ENCODE results near the gene ASPRV1. TPM values are rescaled to one million over a fixed set of nuclear protein-coding genes. Genes with fewer than 3 reads are reported as not detected.
"Not testable (repeated sequence)": the region's sequence is repeated elsewhere in the genome, so short reads cannot be mapped to it uniquely, and the experiment has no call there.

Gene ASPRV1
- total RNA-seq, 1 donor from 2014 or later: 0.13 TPM

DNA sequence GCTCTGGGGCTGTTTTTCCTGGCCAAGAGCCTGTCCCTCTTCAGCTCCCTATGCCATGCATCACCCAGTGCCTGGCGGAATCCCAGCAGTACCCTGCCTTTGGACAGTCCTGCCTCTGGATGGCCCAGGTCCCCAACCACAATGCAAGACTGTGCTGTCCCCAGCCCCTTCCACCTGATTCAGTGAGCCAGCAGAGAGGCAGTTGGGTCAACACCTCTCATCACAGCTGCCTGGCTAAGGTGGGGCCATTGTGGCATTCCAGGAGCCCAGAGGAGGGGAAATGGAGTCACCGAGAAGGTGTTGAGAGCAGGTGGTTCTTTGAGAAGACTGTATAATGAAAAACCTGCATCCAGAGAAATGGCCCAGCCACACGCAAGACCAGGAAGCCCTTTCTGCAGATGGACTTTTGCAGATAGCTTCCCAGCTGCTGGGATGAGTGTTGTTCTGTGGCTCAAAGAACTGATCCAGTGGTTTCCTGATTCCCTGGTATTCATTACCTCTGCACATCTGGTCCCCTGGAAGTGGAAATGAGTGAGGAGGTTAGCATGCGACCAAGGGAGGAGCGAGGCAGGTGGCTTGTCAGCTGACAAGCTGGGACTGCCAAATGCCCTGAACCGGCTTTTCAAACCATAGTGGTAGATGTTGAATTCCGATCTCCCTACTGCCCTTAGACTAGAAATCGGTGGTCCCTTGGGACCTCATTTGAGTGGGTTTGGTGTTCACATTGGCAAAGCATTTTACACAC lies 1.7 kb upstream of the ASPRV1 start:
- DNase-seq (ENCODE audit: low read depth, low spot score): no peak

DNA sequence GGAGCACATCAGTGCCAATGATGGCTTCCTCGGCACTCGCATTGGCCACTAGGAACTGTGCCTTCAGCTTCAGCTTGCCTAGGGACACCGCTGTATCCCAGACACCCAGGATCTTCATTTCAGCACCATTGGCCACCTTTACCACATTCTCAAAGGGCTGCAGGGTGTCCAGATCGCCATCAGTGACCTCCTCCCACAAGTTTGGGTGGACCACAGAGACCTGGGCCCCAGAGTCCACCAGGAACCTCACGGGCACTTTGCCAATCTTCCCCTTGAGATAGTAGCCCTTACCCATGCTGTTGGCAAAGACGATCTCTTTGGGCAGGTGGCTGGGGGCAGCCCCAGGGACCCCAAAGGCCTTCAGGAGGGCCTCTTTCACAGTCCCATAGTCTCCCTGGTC lies 610 bp downstream of the ASPRV1 start:
- DNase-seq (ENCODE audit: low read depth, low spot score): no peak

DNA sequence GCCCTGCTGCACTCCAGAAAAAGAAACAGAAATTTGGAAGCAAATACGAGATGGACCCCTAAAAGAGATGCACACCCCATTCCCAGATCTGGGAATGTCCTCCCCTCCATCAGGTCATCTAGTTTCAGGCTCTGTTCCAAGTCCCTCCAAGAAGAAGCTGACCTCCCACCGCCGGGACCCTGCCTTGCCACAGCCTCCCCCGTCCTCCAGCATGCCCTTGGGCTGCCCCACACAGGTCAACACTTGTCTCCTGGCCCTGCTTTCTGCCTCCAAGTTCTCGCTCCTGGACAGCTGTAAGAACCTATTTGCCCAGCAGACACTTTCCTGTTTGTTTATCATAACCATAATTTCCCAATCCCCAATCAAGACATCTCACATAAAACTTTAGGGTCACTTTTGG lies 2.0 kb downstream of the ASPRV1 start:
- no peak for DNase-seq (ENCODE audit: low read depth, low spot score)

DNA sequence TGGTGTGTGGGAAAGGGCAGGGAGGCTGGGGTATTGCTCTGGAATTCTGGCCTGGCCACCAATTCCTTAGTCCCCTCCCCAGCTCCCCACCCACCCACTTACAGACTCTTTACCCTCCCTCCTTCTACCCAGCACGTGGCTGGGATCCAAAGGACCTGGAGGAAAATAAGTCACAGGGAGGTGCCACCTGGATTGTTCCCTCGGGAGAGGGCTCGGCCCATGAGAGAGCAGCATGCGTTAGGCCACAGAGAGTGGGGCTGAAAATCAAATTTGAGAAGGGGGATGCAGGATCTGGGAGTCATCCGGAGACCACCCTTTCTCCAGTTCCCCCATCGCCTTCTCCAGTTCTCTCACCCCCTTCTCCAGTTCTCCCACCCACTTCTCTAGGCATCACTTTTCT lies 3.0 kb downstream of the ASPRV1 start:
- no peak for DNase-seq (ENCODE audit: low read depth, low spot score)

DNA sequence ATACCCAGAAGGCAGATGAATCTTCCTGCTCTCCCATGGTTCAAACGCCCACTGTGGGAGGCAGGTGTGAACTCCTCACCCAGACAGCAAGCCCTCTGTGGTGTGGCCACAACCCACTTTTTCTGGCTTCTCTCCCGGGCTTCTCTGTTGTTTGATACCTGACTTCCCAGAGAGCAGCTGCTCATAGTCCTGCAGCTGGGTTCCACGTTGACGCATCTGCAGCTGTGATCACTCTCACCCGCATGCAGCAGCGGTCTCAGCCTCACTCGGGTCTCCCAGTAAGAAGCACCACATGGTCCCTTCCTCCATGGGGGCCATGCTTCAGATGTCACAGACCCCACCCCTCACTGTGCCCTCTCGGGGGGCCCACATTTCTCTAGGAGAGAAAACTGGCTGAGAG lies 3.5 kb downstream of the ASPRV1 start:
- DNase-seq (ENCODE audit: low read depth, low spot score): no peak

DNA sequence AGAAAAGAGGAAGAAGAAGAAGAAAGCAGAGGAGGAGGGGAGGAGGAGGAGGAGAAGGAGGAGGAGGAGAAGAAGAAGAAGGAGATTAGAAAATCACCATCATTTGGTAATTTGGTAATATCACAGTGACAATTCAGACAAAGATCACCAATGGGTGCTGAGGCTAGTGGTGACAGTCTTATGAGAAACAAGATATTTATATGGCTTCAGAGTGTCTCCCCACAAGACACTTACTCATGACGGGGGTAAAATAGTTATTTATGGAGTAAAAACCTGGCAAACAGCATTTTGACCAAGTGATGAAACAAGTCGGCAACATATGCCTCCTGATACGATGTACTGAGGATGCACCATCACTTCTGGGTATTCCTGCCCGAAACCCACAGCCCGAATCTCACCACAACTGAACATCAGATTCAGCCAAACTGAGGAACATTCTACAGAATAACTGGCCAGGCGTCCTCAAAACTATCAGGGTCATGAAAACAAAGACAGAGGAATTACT lies 4.9 kb downstream of the ASPRV1 start:
- DNase-seq (ENCODE audit: low read depth, low spot score): no peak

DNA sequence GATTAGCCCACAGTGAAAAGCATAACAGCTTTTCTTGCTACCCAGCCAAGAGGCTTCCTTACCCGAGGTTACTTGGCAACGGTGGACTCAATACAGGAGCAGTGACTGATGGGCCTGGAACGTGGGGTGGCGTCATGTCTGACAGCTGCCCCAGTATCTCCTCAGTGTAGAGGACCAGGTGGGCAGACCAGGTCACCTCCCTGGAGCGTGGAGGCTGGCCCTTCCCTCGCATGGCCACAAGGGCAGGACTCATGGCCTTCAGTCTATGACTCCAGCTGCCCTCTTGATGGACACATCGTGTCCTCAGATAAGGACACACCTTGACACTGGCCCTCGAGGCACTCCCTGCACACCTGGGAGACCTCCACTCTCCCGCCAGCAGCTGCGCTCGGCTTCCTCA lies 6.4 kb downstream of the ASPRV1 start:
- DNase-seq (ENCODE audit: low read depth, low spot score): no peak

DNA sequence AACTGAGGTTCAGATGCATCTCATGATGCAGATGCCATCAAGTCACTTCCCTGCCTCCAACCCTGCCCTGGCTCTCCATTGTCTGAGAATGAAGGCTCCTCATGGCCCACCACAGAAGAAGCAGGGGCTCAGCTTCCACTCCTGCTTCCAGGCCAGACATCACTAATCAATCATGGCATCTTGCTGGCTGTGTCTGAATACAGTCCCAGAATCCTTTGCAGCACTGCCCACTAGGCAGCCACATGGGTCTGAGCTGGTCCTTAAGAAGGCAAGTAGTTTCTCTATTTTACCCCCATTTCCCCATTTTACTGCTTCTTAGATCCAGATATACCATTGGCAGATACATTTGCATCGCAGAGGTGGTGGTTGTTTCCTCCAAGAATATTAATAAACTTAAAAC lies 7.3 kb downstream of the ASPRV1 start:
- no peak for DNase-seq (ENCODE audit: low read depth, low spot score)

DNA sequence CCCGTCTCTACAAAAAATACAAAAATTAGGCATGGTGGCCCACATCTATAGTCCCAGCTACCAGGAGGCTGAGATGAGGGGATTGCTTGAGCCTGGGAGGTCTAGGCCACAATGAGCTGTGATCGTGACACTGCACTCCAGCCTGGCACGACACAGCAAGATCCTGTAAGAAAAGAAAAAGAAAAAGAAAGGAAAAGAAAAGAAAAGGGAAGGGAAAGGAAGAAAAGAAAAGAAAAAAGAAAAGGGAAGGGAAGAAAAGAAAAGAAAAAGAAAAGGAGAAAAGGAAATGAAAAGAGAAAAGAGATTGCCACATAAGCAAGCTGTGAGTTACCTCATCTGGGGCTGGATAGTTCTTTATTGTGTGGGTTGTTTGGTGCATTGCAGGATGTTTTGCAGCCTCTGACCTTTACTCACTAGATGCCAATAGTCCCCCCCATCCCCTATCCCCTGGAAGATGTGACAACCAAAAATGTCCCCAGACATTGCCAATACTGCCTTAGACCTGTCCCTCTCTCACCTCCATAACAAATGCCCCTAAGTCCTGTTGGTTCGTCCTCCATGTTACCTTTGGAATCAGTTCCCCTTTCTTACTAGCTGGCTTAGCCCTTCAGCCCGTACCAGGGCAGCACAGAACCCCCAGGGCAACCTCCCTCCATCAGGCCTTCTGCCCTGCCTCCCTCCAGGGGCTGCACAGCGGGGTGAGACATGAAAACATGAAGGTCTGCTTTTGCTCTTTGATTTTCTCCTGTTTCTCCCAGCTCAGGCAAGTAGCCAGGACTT lies 8.9 kb downstream of the ASPRV1 start:
- DNase-seq (ENCODE audit: low read depth, low spot score): no peak

DNA sequence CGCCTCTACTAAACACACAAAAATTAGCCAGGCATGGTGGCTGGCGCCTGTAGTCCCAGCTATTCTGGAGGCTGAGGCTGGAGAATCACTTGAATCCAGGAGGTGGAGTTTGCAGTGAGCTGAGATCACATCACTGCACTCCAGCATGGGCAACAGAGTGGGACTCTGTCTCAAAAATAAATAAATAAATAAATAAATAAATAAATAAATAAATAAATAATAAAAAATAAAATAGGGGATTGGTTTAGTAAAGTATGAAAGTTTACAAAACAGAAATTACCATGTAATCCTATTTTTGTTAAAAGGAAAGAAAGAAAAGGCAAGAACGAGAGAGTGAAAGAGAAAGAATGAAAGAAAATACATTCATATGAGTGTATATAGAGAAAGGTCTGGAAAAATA lies 10.8 kb downstream of the ASPRV1 start:
- not testable (repeated sequence) for DNase-seq (ENCODE audit: low read depth, low spot score)

DNA sequence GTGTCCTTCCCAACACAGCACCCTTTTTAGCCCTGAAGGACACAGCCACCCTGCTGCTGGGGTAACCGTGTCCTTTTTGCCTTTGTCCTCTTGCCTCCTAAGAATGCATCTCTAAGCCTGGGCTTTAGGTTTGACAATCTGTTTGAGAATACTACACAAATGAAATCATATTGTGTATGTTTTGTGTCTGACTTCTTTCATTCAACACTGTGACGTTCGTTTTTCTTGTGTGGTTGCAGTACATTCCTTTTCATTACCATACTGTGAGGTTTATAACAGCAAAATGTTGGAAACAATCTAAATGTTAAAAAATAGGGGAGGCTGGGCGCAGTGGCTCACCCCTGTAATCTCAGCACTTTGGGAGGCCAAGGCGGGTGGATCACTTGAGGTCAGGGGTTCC lies 11.2 kb downstream of the ASPRV1 start:
- no peak for DNase-seq (ENCODE audit: low read depth, low spot score)

DNA sequence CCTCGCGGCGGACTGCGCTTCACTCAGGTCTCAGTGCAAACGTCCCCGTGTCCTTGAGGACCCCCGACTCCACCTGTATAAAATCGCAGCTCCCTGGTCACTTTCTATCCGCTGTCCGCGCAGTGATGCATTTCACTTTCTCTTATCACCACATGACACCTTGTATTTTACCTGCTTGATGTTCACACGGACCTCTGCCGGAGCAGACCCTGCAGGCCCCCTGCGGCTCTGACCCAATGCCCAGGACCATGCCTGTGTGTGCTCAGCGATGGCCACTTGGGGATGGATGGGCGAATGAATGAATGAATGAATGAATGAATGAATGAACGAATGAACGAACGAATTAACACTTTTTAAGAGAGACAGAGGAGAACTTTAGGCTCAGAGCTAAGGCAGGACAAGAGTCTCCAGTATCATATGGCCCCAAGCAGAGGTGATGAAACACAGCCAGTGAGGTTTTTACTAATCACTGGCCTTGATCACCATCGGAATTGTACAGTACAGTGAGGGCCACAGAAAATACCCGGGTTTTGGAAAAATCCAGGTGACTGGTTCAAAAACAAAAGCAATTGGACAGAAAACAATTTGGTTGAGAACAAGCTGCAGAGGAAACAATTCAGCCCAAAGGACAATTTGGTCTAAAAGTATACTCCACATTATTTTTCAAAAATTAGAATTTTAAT lies 12.3 kb downstream of the ASPRV1 start:
- DNase-seq (ENCODE audit: low read depth, low spot score): no peak

DNA sequence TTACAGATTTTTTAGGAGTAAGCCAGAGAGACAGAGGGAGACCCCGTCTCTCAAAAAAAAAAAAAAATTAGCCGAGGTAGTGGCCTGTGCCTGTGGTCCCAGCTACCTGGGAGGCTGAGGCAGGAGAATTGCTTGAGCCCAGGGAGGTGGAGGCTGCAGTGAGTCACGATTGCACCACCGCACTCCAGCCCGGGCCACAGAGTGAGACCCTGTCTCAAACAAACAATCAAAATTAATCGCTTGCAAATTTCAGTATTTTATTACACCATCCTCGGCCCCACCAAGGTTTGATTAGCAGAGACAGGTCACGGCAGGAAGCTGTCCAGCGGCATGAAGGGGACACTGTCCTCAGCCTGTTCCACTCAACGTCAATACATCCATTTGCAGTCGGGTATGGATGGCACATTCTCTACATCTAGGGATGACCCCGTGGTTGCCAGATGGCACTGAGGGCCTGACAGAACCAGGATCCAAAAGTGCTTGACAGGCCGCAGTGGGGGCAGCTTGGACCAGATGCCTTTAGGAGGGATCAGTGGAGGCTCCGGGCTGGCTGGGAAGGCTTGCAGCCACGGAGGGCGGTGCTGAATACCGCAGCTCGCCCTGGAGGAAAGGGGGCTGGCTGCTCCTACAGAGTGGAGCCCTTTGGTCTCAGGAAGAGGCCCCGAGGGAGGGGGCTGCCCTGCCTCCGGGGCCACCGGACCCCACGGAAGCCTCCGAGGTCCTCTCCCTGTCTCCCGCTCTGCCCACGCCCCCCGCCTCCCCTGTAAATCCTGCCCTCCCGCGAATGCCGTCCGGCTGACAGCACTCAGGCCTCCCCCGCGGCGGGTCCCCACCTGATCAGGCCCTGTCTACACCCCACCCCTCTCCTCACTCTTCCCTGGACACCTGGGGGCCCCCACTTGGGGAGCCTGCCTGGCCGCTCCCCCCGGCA lies 13.1 kb downstream of the ASPRV1 start:
- no peak for DNase-seq (ENCODE audit: low read depth, low spot score)

DNA sequence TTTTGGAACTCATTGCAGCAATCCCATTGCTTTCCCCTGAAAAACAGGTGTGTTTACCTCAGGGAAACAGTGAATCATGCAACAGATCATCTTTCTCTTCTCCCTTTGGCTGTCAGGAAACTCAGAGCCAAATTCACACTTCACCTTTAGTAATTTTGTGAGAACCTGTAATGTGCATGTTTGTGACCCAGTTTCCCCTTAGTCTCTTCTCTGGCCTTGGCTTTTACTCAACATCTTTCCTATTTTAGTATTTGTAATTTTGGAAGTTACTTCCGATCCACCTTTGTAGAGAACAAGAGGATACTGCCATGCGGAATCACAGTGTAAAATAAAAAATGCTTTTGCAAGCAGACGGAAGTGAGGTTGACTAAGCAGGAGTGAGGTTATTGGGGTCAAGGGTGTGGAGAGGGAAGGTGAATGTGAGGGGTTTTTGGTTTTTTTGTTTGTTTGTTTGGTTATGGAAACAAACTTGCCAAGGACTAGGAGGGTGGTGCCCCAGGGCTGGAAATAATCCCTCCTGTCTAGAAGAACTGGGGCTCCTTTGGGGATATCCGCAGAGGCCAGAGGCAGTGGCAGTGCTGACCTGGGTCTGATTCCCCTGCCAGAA lies 14.0 kb downstream of the ASPRV1 start:
- DNase-seq (ENCODE audit: low read depth, low spot score): no peak

DNA sequence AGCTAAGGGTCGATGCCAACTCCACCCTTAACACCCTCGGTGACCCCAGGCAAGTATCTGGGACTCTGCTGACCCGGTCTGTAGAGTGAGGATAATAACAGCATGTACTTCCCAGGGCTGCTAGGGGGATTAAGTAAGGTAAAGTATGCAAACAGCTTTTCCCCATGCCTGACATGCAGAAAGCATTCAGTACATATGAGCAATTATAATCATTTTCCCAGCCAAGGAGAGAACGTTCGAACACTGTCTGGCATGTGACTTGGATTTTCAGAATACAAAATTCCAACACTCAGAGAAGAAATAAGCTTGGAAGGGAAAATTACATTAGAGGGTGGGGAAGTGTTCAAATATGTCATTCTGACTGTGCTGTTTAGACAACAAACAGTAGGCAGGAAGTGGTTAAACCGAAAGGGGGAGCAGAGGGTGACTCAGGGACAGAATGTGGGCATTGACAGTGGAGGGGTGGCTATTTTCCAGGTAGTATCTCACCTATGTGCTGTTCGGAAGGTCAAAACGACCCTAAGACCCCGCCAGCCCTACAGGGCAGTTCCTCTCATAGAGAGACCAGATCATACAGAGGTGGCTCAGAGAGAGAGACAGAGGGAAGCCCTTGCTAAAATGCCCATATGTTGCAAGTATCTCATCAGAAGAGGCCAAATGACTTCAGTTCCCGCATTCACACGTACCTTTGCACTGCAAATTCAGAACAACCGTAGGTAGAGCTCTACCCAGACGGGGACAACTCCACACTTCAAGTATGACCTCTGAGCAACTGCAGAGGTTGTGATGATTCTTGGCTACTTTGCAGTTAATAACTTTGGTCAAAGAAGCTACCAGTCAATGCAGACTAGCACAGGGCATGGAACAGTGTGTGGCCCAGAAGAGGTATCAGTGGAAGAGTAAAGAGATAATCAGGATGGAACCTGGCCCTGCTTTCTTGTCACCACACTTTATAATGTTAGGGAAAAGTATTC lies 14.8 kb downstream of the ASPRV1 start:
- DNase-seq (ENCODE audit: low read depth, low spot score): no peak

DNA sequence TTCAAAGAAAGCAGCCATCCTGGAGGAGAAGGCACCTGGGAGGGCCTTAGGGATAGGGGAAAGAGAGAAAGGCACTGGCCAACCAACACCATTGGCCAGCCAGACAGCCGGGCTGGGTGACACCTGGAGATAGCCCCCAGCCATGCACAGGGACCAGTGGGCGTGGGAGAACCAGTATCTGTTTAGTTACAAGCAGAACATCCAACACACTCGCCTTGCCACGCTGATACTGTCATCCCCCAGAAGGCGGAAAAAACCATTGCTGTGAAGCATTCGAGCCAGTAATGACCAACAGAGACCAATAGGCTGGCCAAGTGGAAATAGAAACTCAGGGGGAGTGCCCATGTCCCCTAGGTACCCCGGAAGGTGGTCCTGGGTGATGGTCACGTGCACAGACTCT lies 15.5 kb downstream of the ASPRV1 start:
- DNase-seq (ENCODE audit: low read depth, low spot score): no peak

DNA sequence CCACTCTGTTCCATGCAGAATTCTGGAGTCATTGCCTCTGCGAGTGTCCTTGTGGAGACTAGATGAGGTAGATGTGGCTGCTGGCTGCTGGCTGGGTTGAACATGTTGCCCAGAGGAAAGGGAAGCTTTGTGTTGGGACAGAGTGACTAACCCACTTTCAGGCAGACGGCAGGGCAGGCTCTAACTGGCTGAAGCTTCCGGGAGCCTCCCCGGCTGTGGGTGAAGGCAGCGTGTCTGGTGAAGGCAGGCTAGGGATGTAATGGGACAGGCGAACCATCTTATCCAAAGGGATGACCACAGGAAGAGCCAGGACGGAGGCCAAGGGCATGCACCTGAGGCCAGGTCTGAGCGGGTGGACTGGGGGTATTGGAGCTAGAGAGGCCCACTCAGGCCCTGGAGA lies 16.0 kb downstream of the ASPRV1 start:
- DNase-seq (ENCODE audit: low read depth, low spot score): no peak

DNA sequence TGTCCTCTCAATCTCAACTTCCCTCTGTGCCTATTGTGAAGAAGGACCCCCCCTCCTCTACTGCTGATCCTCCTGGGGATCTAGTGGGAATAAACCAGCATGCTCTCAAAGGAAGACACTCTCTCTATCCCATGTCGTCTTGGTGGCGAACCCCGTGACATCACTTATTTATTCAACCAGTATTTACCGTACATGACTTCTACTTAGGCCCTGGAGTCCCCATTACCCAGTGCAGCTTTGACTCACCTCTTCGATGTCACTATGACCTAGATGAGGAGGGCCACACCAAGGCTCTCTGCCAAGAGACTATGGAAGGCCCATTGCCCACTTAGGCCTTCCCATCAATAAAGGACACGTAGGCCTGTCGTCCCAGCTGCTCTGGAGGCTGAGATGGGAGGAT lies 16.7 kb downstream of the ASPRV1 start:
- no peak for DNase-seq (ENCODE audit: low read depth, low spot score)

DNA sequence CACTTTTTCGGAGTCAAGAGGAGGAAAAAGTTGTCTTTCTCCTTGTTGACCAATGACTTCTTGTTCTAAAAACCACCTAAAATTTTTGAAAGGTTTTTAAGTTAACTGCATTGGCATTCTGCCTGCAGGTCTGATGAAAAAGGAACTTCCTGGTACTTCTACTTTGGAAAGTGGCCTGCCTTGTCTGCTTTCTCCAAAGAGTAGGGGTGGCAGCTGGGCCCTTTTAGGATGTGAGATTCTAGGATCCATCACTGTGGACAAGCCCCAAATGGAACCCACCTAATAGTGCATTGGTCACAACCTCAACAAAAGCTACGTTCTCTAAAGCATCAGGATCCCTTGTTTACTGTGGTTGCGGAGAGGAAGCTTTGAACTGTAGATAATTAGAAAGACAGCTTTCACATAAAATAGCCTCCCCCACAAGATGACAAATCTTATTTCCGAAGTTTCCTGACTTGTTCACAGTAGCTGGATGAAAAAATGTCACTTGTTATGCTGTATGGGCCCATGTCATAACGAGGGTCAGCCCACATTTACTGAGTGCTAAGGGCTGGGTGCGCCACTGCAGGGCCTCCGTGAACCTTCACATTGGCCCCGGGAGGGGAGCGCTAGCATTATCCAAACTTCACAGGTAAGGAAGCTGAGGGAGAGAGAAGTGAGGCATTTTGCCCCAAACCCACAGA lies 17.4 kb downstream of the ASPRV1 start:
- DNase-seq (ENCODE audit: low read depth, low spot score): no peak

All from pulmonary artery endothelial cell (primary cell).